Upper lobe of left lung (tissue), 4 donors: ENCODE results near the gene SGF29.
"Not testable (repeated sequence)": the region's sequence is repeated elsewhere in the genome, so short reads cannot be mapped to it uniquely, and the experiment has no call there.

Experiments used
- EP300 ChIP-seq, 4 donors: sonication (generic); formaldehyde crosslinking; IDR thresholded peaks; one replicate each; pipeline ENCODE4 v1.5.1; 2017; ENCODE audit warnings: antibody characterized with exemption in 4 of 4, control low read depth in 2 of 4
- POLR2A ChIP-seq, 4 donors: fragments of 450-650 bp; IDR thresholded peaks; one replicate each; pipeline ENCODE4 v1.5.1; 2016 to 2017; ENCODE audit warnings: antibody characterized with exemption in 4 of 4, mild to moderate bottlenecking in 2 of 4
- POLR2AphosphoS5 ChIP-seq, 2 donors: sonication (generic); formaldehyde crosslinking; IDR thresholded peaks; one replicate each; pipeline ENCODE4 v1.5.1; 2017; ENCODE audit warnings: antibody characterized with exemption in 2 of 2
- TF ChIP-seq, protein P1 (sequence below), 6 experiments: fragments of 450-650 bp in 4 of 6; fragments of 200-600 bp in 2 of 6; sonication (generic) in 2 of 6; IDR thresholded peaks; one replicate each; pipeline ENCODE4 v1.5.1; 2016 to 2019; ENCODE audit warnings: antibody characterized with exemption in 6 of 6

DNA sequence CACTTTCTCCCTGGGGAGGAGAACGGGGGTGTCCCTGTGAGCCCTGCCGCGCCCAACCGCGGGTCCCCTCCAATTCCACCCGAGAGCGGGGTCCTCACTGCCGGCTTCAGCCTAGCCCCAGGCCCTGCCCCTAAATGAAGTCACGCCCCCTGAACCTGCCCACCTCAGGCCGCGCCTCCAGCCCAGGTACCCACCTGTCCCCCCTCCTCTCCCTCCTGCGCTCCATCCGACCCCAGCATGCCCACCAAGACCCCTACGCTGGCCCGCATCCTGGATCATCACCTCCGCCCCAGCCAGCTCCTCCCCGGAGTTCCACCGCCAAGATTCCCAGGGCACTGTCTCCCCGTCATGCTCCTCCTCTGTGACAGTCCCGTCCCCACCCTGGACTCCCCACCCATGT is 47.2 kb downstream of the SGF29 start:
- TF ChIP-seq, protein P1, sequence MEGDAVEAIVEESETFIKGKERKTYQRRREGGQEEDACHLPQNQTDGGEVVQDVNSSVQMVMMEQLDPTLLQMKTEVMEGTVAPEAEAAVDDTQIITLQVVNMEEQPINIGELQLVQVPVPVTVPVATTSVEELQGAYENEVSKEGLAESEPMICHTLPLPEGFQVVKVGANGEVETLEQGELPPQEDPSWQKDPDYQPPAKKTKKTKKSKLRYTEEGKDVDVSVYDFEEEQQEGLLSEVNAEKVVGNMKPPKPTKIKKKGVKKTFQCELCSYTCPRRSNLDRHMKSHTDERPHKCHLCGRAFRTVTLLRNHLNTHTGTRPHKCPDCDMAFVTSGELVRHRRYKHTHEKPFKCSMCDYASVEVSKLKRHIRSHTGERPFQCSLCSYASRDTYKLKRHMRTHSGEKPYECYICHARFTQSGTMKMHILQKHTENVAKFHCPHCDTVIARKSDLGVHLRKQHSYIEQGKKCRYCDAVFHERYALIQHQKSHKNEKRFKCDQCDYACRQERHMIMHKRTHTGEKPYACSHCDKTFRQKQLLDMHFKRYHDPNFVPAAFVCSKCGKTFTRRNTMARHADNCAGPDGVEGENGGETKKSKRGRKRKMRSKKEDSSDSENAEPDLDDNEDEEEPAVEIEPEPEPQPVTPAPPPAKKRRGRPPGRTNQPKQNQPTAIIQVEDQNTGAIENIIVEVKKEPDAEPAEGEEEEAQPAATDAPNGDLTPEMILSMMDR (IDR thresholded peaks at IDR 0.05) = not testable (repeated sequence)
- not testable (repeated sequence) for TF ChIP-seq POLR2A, EP300, POLR2AphosphoS5 (IDR thresholded peaks at IDR 0.05)
